HCT116 (cell line): Measurements from ENCODE around the gene RNPEP.

Experiments
- ATF3 ChIP-seq: IDR thresholded peaks from 2 replicates; pipeline ENCODE4 v1.6.1; 2012
- CBX3 ChIP-seq: IDR thresholded peaks from 2 replicates; pipeline ENCODE4 v1.6.1; 2012; ENCODE audit warnings: low read depth
- CTCF ChIP-seq, 3 experiments: fragments of 200-600 bp in 1 of 3; sonication (generic) in 1 of 3; IDR thresholded peaks in 2 of 3; conservative IDR thresholded peaks in 1 of 3; 2 replicates each; pipeline ENCODE4 v1.5.1; 2012 to 2017; ENCODE audit warnings: low read depth in 2 of 3, low read length in 2 of 3, antibody characterized with exemption in 1 of 3, borderline replicate concordance in 1 of 3, control low read depth in 1 of 3, mild to moderate bottlenecking in 1 of 3, mixed read lengths in 1 of 3, mixed run types in 1 of 3, moderate library complexity in 1 of 3; ENCODE audit not compliant: insufficient read depth in 1 of 3
- EZH2 ChIP-seq: fragments of 200-600 bp; sonication (generic); IDR thresholded peaks from 2 replicates; pipeline ENCODE4 v1.6.1; 2017; ENCODE audit warnings: antibody characterized with exemption, mixed run types
- EZH2phosphoT487 ChIP-seq: fragments of 200-600 bp; IDR thresholded peaks from 2 replicates; pipeline ENCODE4 v1.6.1; 2018; ENCODE audit warnings: antibody characterized with exemption, borderline replicate concordance
- POLR2A ChIP-seq: IDR thresholded peaks from 2 replicates; pipeline ENCODE4 v1.7.0; 2011; ENCODE audit warnings: borderline replicate concordance; ENCODE audit not compliant: insufficient read depth, insufficient read length; ENCODE audit errors: extremely low read depth
- REST ChIP-seq: IDR thresholded peaks from 2 replicates; pipeline ENCODE4 v1.6.1; 2012; ENCODE audit warnings: low read depth
- SP1 ChIP-seq: IDR thresholded peaks from 2 replicates; pipeline ENCODE4 v1.6.1; 2012; ENCODE audit warnings: low read depth
- ZBTB33 ChIP-seq: IDR thresholded peaks from 2 replicates; pipeline ENCODE4 v1.6.1; 2011; ENCODE audit warnings: mild to moderate bottlenecking, low read length, moderate library complexity; ENCODE audit not compliant: insufficient replicate concordance; ENCODE audit errors: extremely low read depth
- ZNF274 ChIP-seq: fragments of 200-500 bp; sonication (Bioruptor generic); IDR thresholded peaks from 2 replicates; pipeline ENCODE4 v1.6.1; 2014; ENCODE audit warnings: mild to moderate bottlenecking, low read depth, low read length, inconsistent platforms

- TF ChIP-seq CBX3 (no peak), CTCF (IDR thresholded peaks at IDR 0.05 in 2 of 3, conservative IDR thresholded peaks at IDR 0.05 in 1 of 3; ENCODE audit: borderline replicate concordance in 1 of 3, insufficient read depth in 1 of 3, low read depth in 2 of 3, low read length in 2 of 3) (no peak), POLR2A (no peak), EZH2 (no peak), SP1 (no peak), EZH2phosphoT487 (no peak), ZNF274 (no peak), ZBTB33 (no peak), ATF3 (no peak), REST (no peak)
These were observed 31.2 kb downstream of the RNPEP start for GRCh38 chr1:202013603-202014002.
